DOHH2 (cell line): ENCODE measurements around the gene FGGY.

Experiments used
- H3F3A ChIP-seq: fragments of 200-600 bp; sonication (generic), shearing (Covaris generic); 2 replicates; pipeline ENCODE4 v1.6.0; 2016; ENCODE audit warnings: antibody characterized with exemption, mild to moderate bottlenecking; ENCODE audit not compliant: control insufficient read depth, insufficient read depth
- H3K27ac ChIP-seq: fragments of 200-600 bp; sonication (generic); 2 replicates; pipeline ENCODE4 v1.5.1; 2014; ENCODE audit warnings: low read depth, mild to moderate bottlenecking, low read length, moderate library complexity
- H3K27me3 ChIP-seq: fragments of 200-600 bp; sonication (generic); 2 replicates; pipeline ENCODE4 v1.6.1; 2014; ENCODE audit warnings: mild to moderate bottlenecking, low read length, mixed read lengths; ENCODE audit not compliant: control insufficient read depth
- H3K36me3 ChIP-seq: fragments of 200-600 bp; sonication (generic); 2 replicates; pipeline ENCODE4 v1.6.1; 2014; ENCODE audit warnings: mild to moderate bottlenecking, low read length, moderate library complexity, mixed read lengths; ENCODE audit not compliant: control insufficient read depth
- H3K4me1 ChIP-seq: fragments of 200-600 bp; sonication (generic); 2 replicates; pipeline ENCODE4 v1.6.1; 2014; ENCODE audit warnings: mild to moderate bottlenecking, low read length, mixed read lengths; ENCODE audit not compliant: control insufficient read depth
- H3K4me2 ChIP-seq: fragments of 200-600 bp; sonication (generic); 2 replicates; pipeline ENCODE4 v1.6.0; 2014; ENCODE audit warnings: mild to moderate bottlenecking, low read length, moderate library complexity
- H3K4me3 ChIP-seq: fragments of 200-600 bp; sonication (generic); 2 replicates; pipeline ENCODE4 v1.5.1; 2014; ENCODE audit warnings: mild to moderate bottlenecking, low read length, mixed read lengths
- H3K79me2 ChIP-seq: fragments of 200-600 bp; sonication (generic); 2 replicates; pipeline ENCODE4 v1.6.1; 2014; ENCODE audit warnings: mild to moderate bottlenecking, low read length, mixed read lengths; ENCODE audit not compliant: control insufficient read depth
- H3K9me2 ChIP-seq: fragments of 200-600 bp; sonication (generic); replicated peaks from 2 replicates; pipeline ENCODE4 v1.6.1; 2014; ENCODE audit warnings: mild to moderate bottlenecking, low read length, mixed read lengths; ENCODE audit not compliant: control insufficient read depth
- H3K9me3 ChIP-seq: fragments of 200-600 bp; sonication (generic); 2 replicates; pipeline ENCODE4 v1.6.1; 2014; ENCODE audit warnings: antibody characterized with exemption, low read length, mixed read lengths; ENCODE audit not compliant: control insufficient read depth, insufficient read depth
- H4K20me1 ChIP-seq: fragments of 200-600 bp; sonication (generic); 2 replicates; pipeline ENCODE4 v1.6.0; 2014; ENCODE audit warnings: low read depth, mild to moderate bottlenecking, antibody characterized with exemption, low read length, moderate library complexity; ENCODE audit not compliant: control insufficient read depth, insufficient read depth
- EZH2phosphoT487 ChIP-seq: fragments of 200-600 bp; sonication (generic); IDR thresholded peaks from 2 replicates; pipeline ENCODE4 v1.6.1; 2017; ENCODE audit warnings: borderline replicate concordance, mild to moderate bottlenecking, antibody characterized with exemption, low read length, moderate library complexity, mixed read lengths
- TF ChIP-seq, protein P1 (sequence below): fragments of 200-600 bp; sonication (generic); IDR thresholded peaks from one replicate; pipeline ENCODE4 v1.5.1; 2014; ENCODE audit warnings: antibody characterized with exemption, mild to moderate bottlenecking, low read depth, low read length; ENCODE audit not compliant: poor library complexity, severe bottlenecking

The FGGY gene

DNA sequence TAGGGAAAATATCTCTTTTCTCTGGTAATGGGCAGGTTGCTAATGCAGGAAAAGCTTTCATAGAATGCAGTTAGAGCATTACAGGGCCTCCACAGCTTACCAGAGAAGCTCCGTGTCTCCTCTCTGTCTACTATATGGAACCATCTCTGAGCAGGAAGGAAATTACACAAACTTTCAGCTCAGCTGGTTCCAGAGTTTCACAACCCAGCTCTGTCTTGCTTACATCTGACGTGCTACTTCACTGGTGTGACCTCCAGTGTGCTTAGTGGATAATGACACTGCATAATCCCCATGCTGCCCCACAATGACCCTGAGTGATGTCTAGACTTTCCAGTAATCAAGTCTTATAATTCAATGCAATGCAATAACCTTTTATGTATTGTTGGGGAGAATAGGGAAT, 4.3 kb upstream of the FGGY start:
- Histone ChIP-seq H3K9me3 (no peaks in the 10 kb centered on the region), H3F3A (peaks cover 18% of the 10 kb centered on the region), H3K79me2 (peaks cover 4% of the 10 kb centered on the region), H3K4me3 (no peak overlapping the region), H3K27ac (no peak overlapping the region), H3K4me1 (peaks cover 32% of the 10 kb centered on the region), H3K27me3 (no peaks in the 10 kb centered on the region), H3K9me2 (no peaks in the 10 kb centered on the region), H4K20me1 (no peaks in the 10 kb centered on the region), H3K36me3 (no peaks in the 10 kb centered on the region; the same call in 1 of the 2 replicates), H3K4me2 (no peak overlapping the region)
- TF ChIP-seq, protein P1, sequence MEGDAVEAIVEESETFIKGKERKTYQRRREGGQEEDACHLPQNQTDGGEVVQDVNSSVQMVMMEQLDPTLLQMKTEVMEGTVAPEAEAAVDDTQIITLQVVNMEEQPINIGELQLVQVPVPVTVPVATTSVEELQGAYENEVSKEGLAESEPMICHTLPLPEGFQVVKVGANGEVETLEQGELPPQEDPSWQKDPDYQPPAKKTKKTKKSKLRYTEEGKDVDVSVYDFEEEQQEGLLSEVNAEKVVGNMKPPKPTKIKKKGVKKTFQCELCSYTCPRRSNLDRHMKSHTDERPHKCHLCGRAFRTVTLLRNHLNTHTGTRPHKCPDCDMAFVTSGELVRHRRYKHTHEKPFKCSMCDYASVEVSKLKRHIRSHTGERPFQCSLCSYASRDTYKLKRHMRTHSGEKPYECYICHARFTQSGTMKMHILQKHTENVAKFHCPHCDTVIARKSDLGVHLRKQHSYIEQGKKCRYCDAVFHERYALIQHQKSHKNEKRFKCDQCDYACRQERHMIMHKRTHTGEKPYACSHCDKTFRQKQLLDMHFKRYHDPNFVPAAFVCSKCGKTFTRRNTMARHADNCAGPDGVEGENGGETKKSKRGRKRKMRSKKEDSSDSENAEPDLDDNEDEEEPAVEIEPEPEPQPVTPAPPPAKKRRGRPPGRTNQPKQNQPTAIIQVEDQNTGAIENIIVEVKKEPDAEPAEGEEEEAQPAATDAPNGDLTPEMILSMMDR = no peak
- no peak for TF ChIP-seq EZH2phosphoT487

DNA sequence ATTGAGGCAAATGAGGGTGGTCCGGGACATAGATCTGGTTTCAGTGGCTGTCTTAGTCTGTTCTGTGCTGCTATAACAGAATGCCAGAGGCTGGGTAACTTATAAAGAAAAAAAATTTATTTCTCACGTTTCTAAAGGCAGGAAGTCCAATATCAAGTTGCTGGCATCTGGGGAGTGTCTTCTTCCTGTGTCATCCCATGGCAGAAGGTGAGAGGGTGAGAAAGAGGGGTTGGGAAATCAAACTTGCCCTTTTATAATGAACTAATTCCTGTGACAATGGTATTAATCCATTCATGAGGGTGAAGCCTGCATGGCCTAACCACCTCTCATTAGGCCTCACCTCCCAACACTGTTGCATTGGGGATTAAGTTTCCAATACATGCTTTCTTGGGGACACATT, 3.7 kb upstream of the FGGY start:
- no peaks in the 10 kb centered on the region; the same call in 1 of the 2 replicates for H3K36me3 ChIP-seq
- peaks cover 10% of the 10 kb centered on the region for H3K79me2 ChIP-seq
- TF ChIP-seq, protein P1 = no peak
- TF ChIP-seq EZH2phosphoT487 = no peak
- peaks cover 18% of the 10 kb centered on the region for H3F3A ChIP-seq
- H3K27ac ChIP-seq = no peak overlapping the region
- H3K4me3 ChIP-seq = no peak overlapping the region
- no peak overlapping the region for H3K4me2 ChIP-seq
- no peaks in the 10 kb centered on the region for H3K27me3 ChIP-seq
- no peaks in the 10 kb centered on the region for H3K9me3 ChIP-seq
- no peaks in the 10 kb centered on the region for H3K9me2 ChIP-seq
- H4K20me1 ChIP-seq = no peaks in the 10 kb centered on the region
- peaks cover 39% of the 10 kb centered on the region for H3K4me1 ChIP-seq

DNA sequence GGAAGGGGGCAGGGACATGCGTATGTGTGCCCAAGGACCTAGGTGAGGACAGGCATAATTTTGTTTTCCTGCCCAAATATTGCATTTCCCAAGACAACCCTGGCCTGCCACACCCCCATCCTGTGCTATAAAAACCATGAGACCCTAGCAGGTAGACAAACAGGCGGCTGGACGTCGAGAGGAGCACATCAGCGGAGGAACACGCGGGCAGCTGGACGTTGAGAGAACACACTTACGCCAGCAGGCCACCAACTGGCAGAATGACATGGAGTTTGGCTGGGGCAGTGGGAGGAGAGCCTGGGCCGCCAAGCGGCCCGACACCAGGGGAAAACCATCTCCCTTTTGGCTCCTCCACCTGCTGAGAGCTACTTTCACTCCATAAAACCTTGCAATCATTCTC, 3.0 kb upstream of the FGGY start:
- H3K4me3 ChIP-seq = no peak overlapping the region
- no peaks in the 10 kb centered on the region for H4K20me1 ChIP-seq
- H3K9me3 ChIP-seq = no peaks in the 10 kb centered on the region
- H3K27me3 ChIP-seq = no peaks in the 10 kb centered on the region
- no peak overlapping the region for H3K4me2 ChIP-seq
- H3K36me3 ChIP-seq = no peaks in the 10 kb centered on the region; the same call in 1 of the 2 replicates
- no peak overlapping the region for H3K27ac ChIP-seq
- H3F3A ChIP-seq = peaks cover 18% of the 10 kb centered on the region
- peaks cover 40% of the 10 kb centered on the region for H3K4me1 ChIP-seq
- no peaks in the 10 kb centered on the region for H3K9me2 ChIP-seq
- peaks cover 14% of the 10 kb centered on the region for H3K79me2 ChIP-seq
- TF ChIP-seq, protein P1 = no peak
- no peak for TF ChIP-seq EZH2phosphoT487
